HG02571 (cell line): ENCODE results near the gene SLC38A11.
"Not testable (repeated sequence)": the region's sequence is repeated elsewhere in the genome, so short reads cannot be mapped to it uniquely, and the experiment has no call there.

Experiments
- ATAC-seq: cut with Tn5 transposase; IDR thresholded peaks from one replicate; pipeline ENCODE4 v1.9.1; 2021; ENCODE audit warnings: mild to moderate bottlenecking, moderate library complexity; ENCODE audit not compliant: unreplicated experiment

The SLC38A11 gene

DNA sequence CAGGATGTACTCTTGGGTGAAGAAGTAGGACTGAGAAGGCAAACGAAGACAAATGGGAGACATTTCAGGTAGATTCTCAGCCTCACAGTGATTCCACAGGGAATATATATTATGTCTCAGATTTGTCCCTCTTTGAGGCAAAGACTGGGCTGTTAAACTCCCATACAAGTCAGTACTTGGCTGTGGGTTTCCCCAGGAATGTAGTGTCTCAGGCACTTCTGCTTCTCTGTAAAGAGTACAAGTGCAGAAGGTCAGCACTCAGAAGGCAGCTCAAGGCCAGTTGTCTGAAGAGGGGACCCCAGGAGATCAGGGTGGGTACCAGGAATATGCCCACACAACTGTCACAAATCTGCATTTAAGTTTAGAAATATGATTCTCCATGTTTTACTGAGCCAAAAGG is 73.8 kb downstream of the SLC38A11 start:
- no peak for ATAC-seq

DNA sequence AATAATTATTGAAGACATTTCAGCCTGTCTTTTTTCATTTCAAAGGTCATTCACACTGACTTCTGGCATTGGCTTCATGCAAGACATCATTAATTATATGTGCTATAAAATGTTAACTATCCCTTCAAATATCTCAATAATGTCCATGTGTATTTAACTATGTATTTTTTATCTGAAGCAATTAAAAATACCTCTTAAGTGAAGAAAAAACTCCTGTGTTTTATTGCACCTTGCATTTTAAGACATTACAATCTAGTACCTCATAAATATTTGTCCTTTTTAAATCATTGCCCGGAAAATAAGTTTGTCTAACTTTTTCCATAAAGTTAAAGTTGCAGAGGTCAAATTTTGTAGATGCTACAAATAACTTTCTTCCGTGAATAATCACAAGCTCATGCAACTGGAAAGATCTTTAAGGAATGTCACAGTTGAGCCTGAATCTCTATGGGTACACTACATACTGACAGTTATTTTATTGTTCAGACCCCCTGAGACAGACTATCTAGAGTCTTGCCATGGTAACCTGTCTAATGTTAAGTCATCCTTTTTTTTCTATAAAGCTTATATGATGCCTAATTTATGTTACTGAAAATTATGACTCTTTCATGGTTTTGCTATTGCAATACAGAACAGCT is 75.3 kb downstream of the SLC38A11 start:
- no peak for ATAC-seq

DNA sequence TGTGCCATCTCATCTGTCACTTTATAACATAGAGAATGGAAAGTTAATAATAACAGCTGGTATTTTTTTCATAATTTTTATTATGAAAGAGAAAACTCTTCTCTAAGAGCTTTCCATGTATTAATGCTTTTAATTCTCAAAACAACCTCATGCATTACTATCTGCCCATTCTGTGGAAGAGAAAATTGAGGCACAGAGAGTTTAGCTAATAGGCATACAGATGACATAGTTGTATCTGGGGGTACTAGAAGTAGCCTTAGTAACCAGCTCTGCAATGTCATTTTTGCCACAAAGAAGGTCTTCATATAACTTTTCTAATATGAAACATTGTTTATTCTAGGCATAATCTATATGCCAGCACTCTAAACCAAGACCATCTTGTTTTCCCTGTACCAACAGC is 77.4 kb downstream of the SLC38A11 start:
- no peak for ATAC-seq

DNA sequence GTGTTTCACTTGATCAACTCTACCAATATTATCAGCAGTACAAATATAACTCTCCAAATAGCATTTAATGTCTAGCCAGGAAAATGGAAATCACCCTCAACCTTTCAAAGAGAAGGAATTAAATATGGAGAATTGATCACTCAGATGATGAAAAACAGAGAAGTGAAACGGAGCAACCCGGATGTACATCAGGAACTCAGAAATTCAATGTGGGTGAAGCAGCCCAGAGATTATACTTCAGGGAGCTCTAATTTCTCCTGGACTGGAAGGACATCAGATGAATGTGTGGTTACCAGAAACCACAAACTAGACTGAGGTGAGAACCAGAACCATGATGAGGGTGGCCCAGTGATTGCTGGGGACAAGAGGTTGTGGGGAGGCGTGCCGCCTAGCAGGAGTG is 78.2 kb downstream of the SLC38A11 start:
- ATAC-seq, result no peak

DNA sequence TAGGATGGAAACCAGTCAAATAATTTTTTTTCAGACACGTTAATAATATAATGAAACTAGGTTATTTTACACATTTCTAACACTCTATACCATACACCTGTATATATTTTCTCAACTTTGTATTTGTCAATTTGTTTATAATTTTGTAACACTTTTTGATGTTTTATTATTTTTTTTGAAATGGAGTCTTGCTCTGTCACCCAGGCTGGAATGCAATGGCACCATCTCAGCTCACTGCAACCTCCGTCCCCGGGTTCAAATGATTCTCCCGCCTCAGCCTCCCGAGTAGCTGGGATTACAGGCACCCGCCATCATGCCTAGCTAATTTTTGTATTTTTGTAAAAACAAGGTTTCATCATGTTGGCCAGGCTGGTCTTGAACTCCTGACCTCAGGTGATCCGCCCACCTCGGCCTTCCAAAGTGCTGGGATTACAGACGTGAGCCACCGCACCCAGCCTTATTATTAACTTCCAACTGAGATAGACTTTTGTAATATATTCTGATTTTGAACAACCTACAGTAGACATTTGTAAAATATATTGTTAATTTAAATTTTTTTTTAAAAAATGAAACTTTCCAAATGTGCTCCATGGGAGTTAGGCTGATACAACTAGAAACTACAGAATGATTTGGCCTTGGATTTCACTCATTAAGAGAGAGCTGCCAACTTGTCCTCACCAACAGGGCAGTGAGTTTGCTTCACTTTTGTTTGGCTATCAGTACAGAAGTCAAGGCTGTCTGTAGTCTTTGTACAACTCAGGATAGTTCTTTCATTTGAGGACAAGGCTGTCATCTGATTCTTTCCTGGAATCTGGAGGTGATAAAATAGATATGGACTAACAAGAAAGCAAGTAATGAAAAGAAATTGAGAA is 79.8 kb downstream of the SLC38A11 start:
- ATAC-seq, result no peak

DNA sequence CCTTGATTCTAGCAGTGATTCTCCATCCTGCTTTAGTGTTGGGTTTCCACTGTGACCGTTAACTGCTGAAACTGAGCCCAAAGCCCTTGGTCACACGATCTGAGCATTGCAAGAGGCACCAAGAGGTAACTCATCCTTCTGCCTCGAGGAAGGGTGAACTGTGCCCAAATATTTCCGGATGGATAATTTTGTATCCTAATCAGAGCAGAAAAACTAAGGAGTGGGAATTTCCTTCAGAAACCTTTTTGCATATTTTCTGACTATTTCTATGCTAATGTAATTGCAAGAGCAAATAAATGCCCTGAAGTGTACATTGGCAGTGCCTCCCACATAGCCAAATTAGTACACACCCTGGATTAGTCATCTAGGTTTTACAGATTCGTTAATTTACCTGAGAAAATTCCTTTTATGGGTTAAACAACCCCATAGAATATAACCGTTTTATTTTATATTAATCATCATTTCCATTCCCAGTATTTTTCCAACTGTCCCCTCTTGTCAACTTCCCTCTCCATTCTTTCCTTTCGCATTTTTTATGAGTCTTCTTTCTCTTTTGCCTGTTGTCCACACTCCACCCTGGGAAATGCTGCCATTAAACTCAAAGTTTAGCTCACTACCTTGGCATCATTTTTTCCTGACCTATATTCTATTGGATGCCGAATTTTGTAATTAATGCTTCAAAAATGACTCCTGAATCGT is 82.0 kb downstream of the SLC38A11 start:
- ATAC-seq, result no peak

DNA sequence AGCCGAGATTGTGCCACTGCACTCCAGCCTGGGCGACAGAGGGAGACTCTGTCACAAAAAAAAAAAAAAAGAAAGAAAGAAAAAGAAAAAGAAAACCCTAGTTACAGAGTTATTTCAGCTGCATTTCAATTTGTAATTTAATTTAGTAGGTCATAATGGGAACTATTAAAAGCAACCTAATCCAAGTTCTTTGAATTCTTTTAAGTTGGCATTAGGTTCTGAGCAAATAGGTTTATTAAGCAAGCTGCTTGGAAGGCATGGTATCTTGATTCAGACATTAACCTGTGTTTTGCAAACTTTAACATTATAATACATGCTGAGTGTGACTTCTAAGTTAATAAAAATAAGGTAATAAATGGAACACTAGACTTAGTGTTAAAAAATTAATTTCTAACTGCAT is 83.9 kb downstream of the SLC38A11 start:
- no peak for ATAC-seq

DNA sequence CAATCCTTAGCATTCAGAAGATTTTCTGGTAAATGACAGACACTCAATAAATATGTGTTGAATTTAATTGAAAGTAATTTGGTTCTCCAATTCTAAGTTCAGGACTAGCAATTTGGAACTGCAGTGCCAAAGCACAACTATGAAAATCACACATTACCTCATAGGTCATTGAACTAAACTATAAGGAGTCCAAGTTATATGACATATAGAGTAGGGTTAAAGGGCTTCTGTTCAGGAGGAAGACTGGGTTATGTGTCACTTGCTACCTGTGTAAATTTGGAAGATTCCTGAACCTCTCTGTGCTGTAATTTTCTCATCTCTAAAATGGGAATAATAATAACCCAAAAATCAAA is 85.9 kb downstream of the SLC38A11 start:
- ATAC-seq, result no peak

DNA sequence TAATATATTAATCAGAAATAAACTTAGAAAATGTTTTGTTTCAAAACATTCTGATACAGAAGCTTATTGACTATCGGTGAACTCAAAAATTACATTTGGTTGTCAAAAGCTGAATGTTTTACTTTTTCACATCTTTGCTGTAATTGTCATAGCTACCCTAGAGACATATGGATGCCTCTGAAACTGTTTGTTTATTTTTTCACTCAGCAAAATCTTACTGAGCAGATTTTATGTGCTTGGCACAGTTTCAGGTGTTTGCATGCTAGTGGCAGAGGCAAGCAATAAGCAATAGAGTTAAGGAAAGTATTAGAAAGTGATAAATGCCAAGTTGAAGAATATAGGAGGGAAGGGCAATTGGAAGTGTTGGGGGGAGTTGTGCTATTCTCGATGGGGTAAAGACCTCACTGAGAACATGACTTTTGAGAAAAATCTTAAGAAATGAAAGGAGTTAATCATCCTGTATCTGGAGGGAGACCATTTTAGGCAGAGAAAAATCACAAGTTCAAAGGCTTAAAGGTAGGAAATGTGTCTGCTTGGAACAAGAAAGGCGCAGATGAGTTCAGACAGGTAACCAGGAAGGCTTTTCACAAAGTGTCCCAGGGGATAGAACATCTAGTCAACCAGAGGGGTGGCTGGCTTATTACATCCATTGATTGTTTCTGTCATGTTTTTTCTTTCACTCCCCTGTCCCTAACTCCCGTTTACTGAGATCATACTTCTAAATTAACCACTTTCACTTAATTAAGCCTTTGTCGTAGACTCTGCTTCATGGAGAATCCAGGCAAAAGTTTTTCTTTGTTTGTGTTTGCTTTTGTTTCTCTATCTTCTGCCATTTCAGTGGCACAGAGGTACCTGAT is 86.5 kb downstream of the SLC38A11 start:
- ATAC-seq, result no peak

DNA sequence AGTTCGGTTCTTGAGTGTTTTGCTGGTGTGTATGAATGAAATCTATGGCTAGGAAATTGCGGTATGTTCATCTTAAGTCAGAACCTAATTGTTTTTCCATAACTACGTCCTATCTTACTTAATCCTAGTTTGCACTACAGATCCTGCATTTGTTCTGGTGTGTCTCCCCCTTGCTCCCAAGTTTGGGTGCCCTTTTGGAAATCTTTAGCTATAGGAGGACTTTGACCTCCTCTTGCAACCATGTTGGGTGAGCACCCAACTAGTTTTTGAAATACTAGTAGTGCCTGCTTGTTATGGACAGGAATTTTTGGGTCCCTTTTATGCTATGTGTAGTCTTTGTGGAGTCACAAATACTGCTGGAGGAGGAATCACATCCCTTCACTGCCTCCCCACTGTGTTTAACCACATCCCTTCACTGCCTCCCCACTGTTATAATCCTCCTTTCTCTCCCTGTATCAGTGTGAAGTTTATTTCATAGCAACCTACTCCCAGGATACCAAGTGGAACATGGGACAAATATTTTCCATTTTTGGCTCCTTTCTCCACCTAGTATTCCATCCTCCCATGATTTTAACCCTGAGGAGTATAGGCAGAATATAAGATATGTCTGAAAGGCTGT is 87.4 kb downstream of the SLC38A11 start:
- ATAC-seq, result no peak

DNA sequence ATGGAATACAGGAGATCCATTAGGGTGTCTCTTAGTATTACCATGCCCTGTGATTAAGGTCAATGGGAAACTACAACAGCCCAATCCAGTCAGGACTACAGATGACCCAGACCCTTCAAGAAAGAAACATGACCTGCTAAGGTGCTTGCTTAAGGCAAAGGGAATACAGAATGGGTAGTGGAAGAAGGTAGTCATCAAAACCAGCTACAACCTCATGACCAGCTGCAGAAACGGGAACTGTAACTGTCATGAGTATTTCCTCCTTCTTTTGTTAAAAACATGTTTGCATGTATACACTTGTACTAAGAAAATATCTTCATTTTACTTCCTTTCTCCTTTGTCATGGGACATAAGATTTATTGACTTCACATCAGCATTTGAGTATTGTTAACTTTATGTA is 88.9 kb downstream of the SLC38A11 start:
- ATAC-seq, result not testable (repeated sequence)

DNA sequence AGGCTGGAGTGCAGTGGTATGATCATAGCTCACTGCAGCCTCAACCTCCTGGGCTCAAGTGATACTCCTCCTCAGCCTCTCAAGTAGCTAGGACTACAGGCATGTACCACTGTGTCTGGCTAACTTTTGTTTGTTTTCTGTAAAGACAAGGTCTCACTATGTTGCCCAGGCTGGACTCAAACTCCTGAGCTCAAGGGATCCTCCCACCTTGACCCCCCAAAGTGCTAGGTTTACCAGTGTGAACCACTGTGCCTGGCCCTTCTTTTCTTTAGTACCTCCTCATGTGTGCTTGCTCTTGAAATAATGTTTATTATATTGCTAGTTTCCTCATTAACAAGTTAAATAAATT is 94.7 kb downstream of the SLC38A11 start:
- no peak for ATAC-seq

DNA sequence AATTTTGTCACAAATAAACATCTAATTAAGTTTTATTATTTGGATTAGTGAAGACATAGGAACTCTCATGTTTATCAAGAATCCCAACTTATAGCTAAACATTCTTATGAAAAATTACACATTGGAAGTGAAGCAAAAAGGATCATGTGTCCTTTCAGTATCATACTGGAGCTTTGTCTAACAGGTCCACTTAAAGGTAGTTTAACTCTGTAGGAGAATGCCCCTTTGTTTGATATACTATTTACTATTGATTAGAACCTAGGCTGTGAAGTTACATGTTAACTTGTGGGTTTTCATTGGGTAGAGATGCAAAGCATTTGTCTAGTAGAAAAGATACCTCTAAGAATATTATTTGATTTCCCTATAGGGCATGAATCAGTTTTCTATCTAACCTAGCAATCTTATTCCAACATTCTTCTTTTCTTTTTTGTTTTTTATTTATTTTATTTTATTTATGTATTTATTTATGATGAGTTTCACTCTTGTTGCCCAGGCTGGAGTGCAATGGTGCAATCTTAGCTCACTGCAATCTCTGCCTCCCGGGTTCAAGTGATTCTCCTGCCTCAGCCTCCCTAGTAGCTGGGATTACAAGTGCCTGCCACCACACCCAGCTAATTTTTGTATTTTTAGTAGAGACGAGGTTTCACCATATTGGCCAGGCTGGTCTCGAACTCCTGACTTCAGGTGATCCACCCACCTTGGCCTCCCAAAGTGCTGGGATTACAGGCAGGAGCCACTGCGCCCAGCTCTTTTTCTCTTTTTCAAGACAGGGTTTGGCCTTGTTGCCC is 95.2 kb downstream of the SLC38A11 start:
- not testable (repeated sequence) for ATAC-seq

DNA sequence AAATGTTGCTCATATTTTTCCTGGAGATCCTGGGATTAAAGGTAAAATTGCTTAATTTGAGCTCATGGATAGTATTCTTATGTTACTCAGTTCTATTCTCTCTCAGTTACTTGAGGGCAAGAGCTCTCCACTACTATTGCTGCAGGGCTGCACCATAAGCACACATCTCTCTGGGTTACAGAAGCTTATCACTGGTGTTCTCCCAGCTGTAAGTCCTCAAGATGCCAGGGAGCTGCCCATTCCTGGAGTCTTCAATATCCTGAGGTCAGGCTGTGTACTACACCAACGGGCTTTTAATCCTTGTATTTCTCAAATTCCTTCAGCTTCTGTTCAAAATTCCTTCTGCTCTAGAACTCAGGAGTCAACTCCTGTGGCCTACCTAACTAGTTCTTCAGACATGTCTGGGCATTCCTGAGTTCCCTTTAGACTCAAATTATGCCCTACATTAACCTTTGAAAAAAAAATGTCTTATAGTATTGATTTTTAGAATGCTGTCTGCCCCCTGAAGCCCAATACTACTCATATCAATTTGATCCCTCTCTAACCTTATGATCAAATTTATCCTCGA is 96.0 kb downstream of the SLC38A11 start:
- no peak for ATAC-seq

DNA sequence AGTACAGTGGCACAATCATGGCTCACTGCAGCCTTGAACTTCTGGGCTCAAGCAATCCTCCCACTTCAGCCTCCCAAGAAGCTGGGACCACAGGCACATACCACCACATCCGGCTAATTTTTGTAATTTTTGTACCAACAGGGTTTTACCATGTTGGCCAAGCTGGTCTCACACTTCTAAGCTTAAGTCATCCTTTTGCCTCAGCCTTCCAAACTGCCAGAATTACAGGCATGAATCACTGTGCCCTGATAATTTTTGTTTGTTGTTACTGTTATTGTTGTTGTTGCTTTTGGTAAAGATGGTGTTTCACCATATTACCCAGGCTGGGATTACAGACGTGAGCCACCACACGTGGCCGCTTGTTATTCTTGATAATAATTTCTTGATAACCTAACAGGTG is 103.2 kb downstream of the SLC38A11 start:
- no peak for ATAC-seq

DNA sequence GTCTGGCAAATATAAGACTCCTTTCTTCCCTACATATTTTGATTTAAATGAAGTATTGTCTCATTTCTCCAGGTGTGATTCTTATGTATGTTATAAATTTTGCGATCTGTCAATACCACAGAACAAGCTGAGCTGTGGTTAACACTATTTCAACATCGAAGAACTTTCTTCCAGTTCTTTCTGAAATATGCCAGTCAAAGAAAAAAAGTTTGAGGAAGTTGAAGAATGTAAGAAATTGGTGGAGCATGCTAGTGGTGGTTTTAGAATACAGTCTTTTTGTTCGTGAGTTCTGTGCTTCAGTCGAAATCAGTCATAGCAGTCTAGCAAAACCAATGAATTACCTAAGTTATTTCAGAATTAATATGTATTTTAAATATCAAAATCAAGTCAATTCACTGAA is 105.1 kb downstream of the SLC38A11 start:
- no peak for ATAC-seq

DNA sequence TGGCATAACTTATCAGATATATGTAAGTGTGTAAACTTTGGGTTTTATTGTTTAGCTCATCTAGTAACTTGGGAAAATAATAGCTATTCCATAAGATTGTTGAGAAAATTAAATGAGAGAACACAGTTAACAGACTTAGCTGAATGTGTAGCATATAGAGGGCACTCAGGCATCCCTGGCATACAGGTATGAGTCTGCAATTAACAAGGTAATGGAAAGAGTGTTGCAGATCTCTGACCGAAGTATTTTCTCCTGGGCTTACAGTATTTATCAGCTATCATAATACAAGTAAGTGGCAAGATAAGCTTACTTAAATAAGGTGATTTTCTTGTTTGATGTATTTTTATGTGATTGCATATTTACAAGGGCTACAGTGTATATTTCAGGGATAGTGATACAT is 105.8 kb downstream of the SLC38A11 start:
- no peak for ATAC-seq

DNA sequence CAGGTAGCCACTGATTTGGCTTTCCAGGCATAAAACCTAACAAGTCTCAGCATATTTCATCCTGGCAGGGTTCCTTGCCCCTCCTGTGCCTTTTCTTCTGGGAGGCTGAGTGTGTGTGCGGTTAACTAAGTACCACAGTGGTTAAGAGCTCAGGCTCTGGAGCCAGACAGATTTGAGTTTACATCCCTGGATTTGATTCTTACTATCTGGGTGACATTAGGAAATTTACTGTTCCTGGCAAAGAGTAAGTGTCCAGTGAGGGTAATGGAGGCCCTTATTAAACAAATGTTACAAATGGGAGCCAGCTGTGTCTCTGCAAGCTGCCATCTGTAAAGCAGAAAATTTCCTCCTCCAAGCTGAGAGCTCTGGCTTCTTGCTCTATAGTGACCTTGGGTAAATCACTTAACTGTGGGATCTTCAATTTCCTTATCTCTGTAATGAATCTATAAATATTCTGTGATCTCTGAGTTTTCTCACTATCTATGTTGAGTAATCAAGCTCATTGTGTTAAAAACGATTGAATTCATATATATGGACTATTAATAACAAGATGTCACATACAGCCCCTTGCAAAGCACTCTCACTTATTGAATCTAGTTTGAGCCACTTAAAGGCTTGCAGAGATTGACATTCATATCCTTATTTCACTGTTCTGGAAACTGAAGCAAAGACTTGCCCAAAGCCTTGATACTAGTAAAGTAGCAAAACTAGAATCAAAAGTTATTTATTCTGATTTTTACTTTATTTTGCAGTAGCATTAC is 107.2 kb downstream of the SLC38A11 start:
- no peak for ATAC-seq

DNA sequence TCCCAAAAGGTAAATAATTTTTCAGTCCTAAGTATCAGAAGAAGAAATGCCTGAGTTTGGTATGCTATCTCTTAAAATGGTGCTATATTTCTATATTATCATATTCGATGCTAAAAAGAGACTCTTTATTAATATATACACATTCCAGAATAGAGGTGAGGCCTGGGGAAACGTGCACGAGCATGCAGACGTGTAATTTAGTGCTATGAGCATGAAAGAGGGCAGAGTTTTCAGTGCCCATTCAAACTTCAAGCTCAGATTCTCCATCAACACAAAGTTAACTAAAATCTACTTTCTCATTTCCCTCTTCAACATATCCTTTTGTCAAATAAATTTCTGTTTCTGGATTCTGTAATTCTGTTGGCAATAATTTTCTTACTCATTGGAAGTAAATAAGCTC is 108.0 kb downstream of the SLC38A11 start:
- ATAC-seq, result no peak
